ENCODE measurements around the gene ACAP3. TPM values are rescaled to one million over a fixed set of nuclear protein-coding genes. Genes with fewer than 3 reads are reported as not detected.

ACAP3 gene
- total and polyA plus RNA-seq, 10 of the 15 experiments (the other 5 are each of a cell fraction or from before 2014, with no cell fraction given), result 0.05 to 34.2 (median 7.1) TPM

DNA sequence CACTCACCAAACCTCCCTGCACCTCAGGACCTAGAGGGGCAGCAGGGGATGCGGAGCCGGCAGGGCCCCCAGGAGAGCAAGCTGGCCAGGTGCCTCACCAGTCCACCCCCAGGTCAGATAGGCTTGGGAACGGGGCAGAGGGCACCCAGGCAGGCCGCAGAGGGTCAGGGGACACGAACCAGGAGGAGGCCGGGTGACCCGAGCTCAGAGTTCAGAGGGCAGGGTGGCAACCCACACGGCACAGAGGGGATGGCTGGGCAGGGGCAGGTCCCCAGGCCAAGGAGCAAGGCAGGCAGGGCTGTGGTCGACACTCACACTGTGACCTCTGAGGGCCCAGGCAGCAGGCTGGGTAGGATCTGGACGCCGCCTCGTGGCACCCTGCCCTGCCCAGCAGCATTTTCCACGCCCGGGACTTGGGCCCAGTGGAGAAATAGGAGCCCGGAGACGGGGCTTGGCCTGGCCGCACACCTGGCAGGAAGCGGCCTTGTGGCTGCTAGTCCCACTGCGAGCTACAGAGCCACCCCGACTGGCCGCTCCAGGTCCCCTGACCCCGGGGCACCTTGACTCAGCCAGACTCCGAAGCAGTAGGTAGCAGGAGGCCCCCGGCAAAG lies 36.2 kb upstream of the ACAP3 start:
- Histone ChIP-seq H4K20me1 (ENCODE audit: control insufficient read depth, insufficient read depth) (no peaks in the 10 kb centered on the region), H3K27ac (ENCODE audit: control insufficient read depth, insufficient read depth) (no peak overlapping the region), H3K9me3 (replicated peaks; ENCODE audit: control insufficient read depth, insufficient read depth, low read length) (no peaks in the 10 kb centered on the region), H3K4me1 (ENCODE audit: control insufficient read depth, insufficient read depth, low read length) (peaks cover 6% of the 10 kb centered on the region; the same call in 1 of the 2 replicates), H3K36me3 (ENCODE audit: control insufficient read depth in 2 of 2, insufficient read depth in 2 of 2, low read length in 1 of 2) (peaks cover 0 to 3% of the 10 kb centered on the region in 2 experiments), H3K4me2 (ENCODE audit: control insufficient read depth, insufficient read depth) (no peak overlapping the region), H3K4me3 (no peak overlapping the region), H3K27me3 (replicated peaks in 1 of 2; ENCODE audit: control insufficient read depth in 2 of 2, insufficient read depth in 2 of 2, low read length in 1 of 2) (no peaks in the 10 kb centered on the region), H2AFZ (ENCODE audit: control insufficient read depth, low read depth, low read length) (no peak overlapping the region), H3K79me2 (ENCODE audit: control insufficient read depth, insufficient read depth, low read length) (peaks cover 2% of the 10 kb centered on the region), H3K9ac (ENCODE audit: control insufficient read depth, insufficient read depth, low read length) (no peak overlapping the region)
- DNase-seq (ENCODE audit: low read depth, low spot score), result no peak
- CTCF ChIA-PET, result no interaction called here
- intact Hi-C loops (cut with micrococcal nuclease; ENCODE audit: unreplicated experiment) (no loop called here), in situ Hi-C loops (cut with MboI) (no loop called here)
- no peak for ATAC-seq
- TF ChIP-seq MTA2 (IDR thresholded peaks at IDR 0.05; ENCODE audit: low read depth) (no peak), EP300 (IDR thresholded peaks at IDR 0.05; ENCODE audit: borderline replicate concordance in 1 of 2, control insufficient read depth in 1 of 2, low read depth in 2 of 2, low read length in 2 of 2) (no peak), YY1 (IDR thresholded peaks at IDR 0.05; ENCODE audit: low read depth, low read length) (no peak), RFX5 (IDR thresholded peaks at IDR 0.05; ENCODE audit: low read depth, low read length) (no peak), TARDBP (IDR thresholded peaks at IDR 0.05; ENCODE audit: borderline replicate concordance) (no peak), KLF5 (IDR thresholded peaks at IDR 0.05; ENCODE audit: partially characterized antibody) (no peak), NFXL1 (IDR thresholded peaks at IDR 0.05; ENCODE audit: borderline replicate concordance) (no peak), ZZZ3 (IDR thresholded peaks at IDR 0.05; ENCODE audit: control insufficient read depth, insufficient read length, low read depth) (no peak), CBX5 (IDR thresholded peaks at IDR 0.05; ENCODE audit: low read depth) (no peak), HCFC1 (IDR thresholded peaks at IDR 0.05; ENCODE audit: low read length) (no peak), NFIC (IDR thresholded peaks at IDR 0.05; ENCODE audit: low read depth, low read length) (no peak), ESRRA (IDR thresholded peaks at IDR 0.05; ENCODE audit: low read length) (no peak), CREM (IDR thresholded peaks at IDR 0.05; ENCODE audit: low read depth) (no peak), ZNF207 (IDR thresholded peaks at IDR 0.05; ENCODE audit: borderline replicate concordance) (no peak), SUZ12 (IDR thresholded peaks at IDR 0.05; ENCODE audit: unreplicated experiment) (no peak), HDGF (IDR thresholded peaks at IDR 0.05) (no peak)
- TF ChIP-seq, protein P1, sequence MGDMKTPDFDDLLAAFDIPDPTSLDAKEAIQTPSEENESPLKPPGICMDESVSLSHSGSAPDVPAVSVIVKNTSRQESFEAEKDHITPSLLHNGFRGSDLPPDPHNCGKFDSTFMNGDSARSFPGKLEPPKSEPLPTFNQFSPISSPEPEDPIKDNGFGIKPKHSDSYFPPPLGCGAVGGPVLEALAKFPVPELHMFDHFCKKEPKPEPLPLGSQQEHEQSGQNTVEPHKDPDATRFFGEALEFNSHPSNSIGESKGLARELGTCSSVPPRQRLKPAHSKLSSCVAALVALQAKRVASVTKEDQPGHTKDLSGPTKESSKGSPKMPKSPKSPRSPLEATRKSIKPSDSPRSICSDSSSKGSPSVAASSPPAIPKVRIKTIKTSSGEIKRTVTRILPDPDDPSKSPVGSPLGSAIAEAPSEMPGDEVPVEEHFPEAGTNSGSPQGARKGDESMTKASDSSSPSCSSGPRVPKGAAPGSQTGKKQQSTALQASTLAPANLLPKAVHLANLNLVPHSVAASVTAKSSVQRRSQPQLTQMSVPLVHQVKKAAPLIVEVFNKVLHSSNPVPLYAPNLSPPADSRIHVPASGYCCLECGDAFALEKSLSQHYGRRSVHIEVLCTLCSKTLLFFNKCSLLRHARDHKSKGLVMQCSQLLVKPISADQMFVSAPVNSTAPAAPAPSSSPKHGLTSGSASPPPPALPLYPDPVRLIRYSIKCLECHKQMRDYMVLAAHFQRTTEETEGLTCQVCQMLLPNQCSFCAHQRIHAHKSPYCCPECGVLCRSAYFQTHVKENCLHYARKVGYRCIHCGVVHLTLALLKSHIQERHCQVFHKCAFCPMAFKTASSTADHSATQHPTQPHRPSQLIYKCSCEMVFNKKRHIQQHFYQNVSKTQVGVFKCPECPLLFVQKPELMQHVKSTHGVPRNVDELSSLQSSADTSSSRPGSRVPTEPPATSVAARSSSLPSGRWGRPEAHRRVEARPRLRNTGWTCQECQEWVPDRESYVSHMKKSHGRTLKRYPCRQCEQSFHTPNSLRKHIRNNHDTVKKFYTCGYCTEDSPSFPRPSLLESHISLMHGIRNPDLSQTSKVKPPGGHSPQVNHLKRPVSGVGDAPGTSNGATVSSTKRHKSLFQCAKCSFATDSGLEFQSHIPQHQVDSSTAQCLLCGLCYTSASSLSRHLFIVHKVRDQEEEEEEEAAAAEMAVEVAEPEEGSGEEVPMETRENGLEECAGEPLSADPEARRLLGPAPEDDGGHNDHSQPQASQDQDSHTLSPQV (IDR thresholded peaks at IDR 0.05), result no peak
- POLR2A ChIA-PET, result interaction anchor here (0.5 to 0.6 kb wide), 2 partner anchors 50 to 536 kb away, joined by 4 read pairs; no protein-coding TSS in a partner anchor
- WGBS (ENCODE audit: insufficient coverage, insufficient replicate concordance, low lambda C conversion rate, missing lambda C conversion rate), result 98% methylated on average over 23 of the region's 24 CpGs
- SMC1A ChIA-PET (ENCODE audit: uncharacterized antibody, unreplicated experiment), result no interaction called here
- FAIRE-seq, result no peak
- RAD21 ChIA-PET (ENCODE audit: unreplicated experiment), result no interaction called here
- no TSS peak for BruUV-seq (replicated peaks)
